GOT3 (cell line): ENCODE measurements around the gene IMMT.
"Not testable (repeated sequence)": the region's sequence is repeated elsewhere in the genome, so short reads cannot be mapped to it uniquely, and the experiment has no call there.

ENCODE experiments used
- DNase-seq: peaks from one replicate; lab custom pipeline; 2025; ENCODE audit warnings: mixed read lengths; lab: John Stamatoyannopoulos, UW

The IMMT gene

GRCh38 chr2:86195055-86195807 is at the start of gene IMMT:
Gene IMMT (minus strand): TSS chr2:86195462. CDS start chr2:86195382, 80 bp downstream.
- DNase-seq = peak; percentile 84

GRCh38 chr2:86244781-86245180 is 49.5 kb upstream of the IMMT start:
- not testable (repeated sequence) for DNase-seq

GRCh38 chr2:86243950-86244733 is 48.9 kb upstream of the IMMT start:
- DNase-seq = no peak

- DNase-seq = no peak
These were observed 48.0 kb upstream of the IMMT start for GRCh38 chr2:86243272-86243671.

GRCh38 chr2:86241611-86242010 is 46.3 kb upstream of the IMMT start:
- DNase-seq = no peak

GRCh38 chr2:86240251-86240650 is 45.0 kb upstream of the IMMT start:
- DNase-seq = no peak

- DNase-seq = no peak
These were observed 44.5 kb upstream of the IMMT start for GRCh38 chr2:86239745-86240144.

- DNase-seq = no peak
These were observed 44.1 kb upstream of the IMMT start for GRCh38 chr2:86239326-86239725.

- DNase-seq = no peak
These were observed 43.1 kb upstream of the IMMT start for GRCh38 chr2:86238354-86238753.

GRCh38 chr2:86237172-86237571 is 41.9 kb upstream of the IMMT start:
- no peak for DNase-seq

GRCh38 chr2:86235196-86235980 is 40.1 kb upstream of the IMMT start:
- DNase-seq = no peak

- no peak for DNase-seq
These were observed 39.4 kb upstream of the IMMT start for GRCh38 chr2:86234563-86235131.

- no peak for DNase-seq
These were observed 38.2 kb upstream of the IMMT start for GRCh38 chr2:86233436-86233835.

- DNase-seq = no peak
These were observed 37.6 kb upstream of the IMMT start for GRCh38 chr2:86232910-86233309.

GRCh38 chr2:86232373-86232784 is 37.1 kb upstream of the IMMT start:
- no peak for DNase-seq

GRCh38 chr2:86231680-86232372 is 36.6 kb upstream of the IMMT start:
- DNase-seq = no peak

- DNase-seq = no peak
These were observed 35.7 kb upstream of the IMMT start for GRCh38 chr2:86230961-86231360.

- no peak for DNase-seq
These were observed 34.0 kb upstream of the IMMT start for GRCh38 chr2:86229221-86229620.

GRCh38 chr2:86228574-86228973 is 33.3 kb upstream of the IMMT start:
- not testable (repeated sequence) for DNase-seq

- DNase-seq = no peak
These were observed 32.4 kb upstream of the IMMT start for GRCh38 chr2:86227685-86228084.
